GM19035 (cell line): ENCODE results near the gene IFRD1.
"Not testable (repeated sequence)": the region's sequence is repeated elsewhere in the genome, so short reads cannot be mapped to it uniquely, and the experiment has no call there.

Experiments
- ATAC-seq: cut with Tn5 transposase; IDR thresholded peaks from one replicate; pipeline ENCODE4 v1.9.1; 2021; ENCODE audit not compliant: unreplicated experiment

IFRD1 gene

GRCh38 chr7:112512451-112513210, 62.4 kb downstream of the IFRD1 start:
- no peak for ATAC-seq

- no peak for ATAC-seq
Measured at GRCh38 chr7:112515989-112516388, 65.7 kb downstream of the IFRD1 start.

GRCh38 chr7:112516418-112516817, 66.2 kb downstream of the IFRD1 start:
- ATAC-seq, result not testable (repeated sequence)

GRCh38 chr7:112517487-112517886, 67.2 kb downstream of the IFRD1 start:
- no peak for ATAC-seq

GRCh38 chr7:112520787-112521186, 70.5 kb downstream of the IFRD1 start:
- ATAC-seq, result no peak

GRCh38 chr7:112521942-112522341, 71.7 kb downstream of the IFRD1 start:
- no peak for ATAC-seq

GRCh38 chr7:112523871-112524270, 73.6 kb downstream of the IFRD1 start:
- no peak for ATAC-seq
